Lower leg skin (tissue), 4 donors: ENCODE measurements around the gene BICC1. TPM values are rescaled to one million over a fixed set of nuclear protein-coding genes. Genes with fewer than 3 reads are reported as not detected.

Experiments
- DNase-seq, 2 donors: peaks; one replicate each; pipeline ENCODE4 v3.0.0-alpha.2; 2019; ENCODE audit warnings: low spot score in 2 of 2
- H3K4me3 ChIP-seq: fragments of 200-600 bp; sonication (generic); 2 replicates; pipeline ENCODE4 v1.5.1; 2017; ENCODE audit warnings: mild to moderate bottlenecking, low read depth; ENCODE audit not compliant: poor library complexity, severe bottlenecking
- POLR2A ChIP-seq, 2 donors: fragments of 450-650 bp; IDR thresholded peaks; one replicate each; pipeline ENCODE4 v1.6.1; 2016 to 2017; ENCODE audit warnings: antibody characterized with exemption in 2 of 2, mild to moderate bottlenecking in 1 of 2, moderate library complexity in 1 of 2
- WGBS, 2 donors: methylation state at CpG; one replicate each; pipeline ENCODE4 v1.1.5; 2018; 5-methylcytosine and 5-hydroxymethylcytosine counted together
- intact Hi-C: fragments of 100-400 bp; cut with DNase I; formaldehyde crosslinking; loops from one replicate; pipeline ENCODE4 v1.15.0; 2023; ENCODE audit warnings: low total_unique reads
- total RNA-seq, 4 donors: library from RNA; depleted of rRNA; stranded (reverse); fragments of >200 nt; gene quantifications; one replicate each; pipeline ENCODE4 v1.1.0, GENCODE V29; 2016
- TF ChIP-seq, protein P1 (sequence below), 3 donors: fragments of 450-650 bp; IDR thresholded peaks; one replicate each; pipeline ENCODE4 v1.5.1; 2016; ENCODE audit warnings: antibody characterized with exemption in 3 of 3, mild to moderate bottlenecking in 3 of 3, moderate library complexity in 2 of 3

The BICC1 gene
- total RNA-seq, 4 donors from 2014 or later, result 5.0 to 11.5 (median 7.1) TPM

DNA sequence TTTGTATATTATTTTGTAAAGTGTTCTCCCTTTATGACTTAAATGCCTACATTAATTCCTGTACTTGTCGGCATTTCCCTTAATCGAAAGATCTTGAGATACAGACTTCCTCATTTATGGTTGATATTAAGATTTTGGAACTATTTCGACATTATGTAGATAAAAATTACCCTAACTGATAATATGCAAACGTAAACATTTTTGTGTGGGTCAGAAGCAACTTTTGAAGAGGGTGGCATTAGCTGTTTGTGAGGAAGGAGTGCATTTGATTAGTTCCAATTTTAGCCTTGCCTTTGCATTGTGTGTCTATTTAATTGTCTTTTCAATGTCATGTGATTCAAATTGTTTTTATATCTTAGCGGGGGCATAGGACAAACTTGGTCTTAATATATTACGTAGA is 114.7 kb downstream of the BICC1 start:
- intact Hi-C loops, result no loop called here
- H3K4me3 ChIP-seq, result no peak overlapping the region
- no peak for DNase-seq
- 90 to 93% methylated on average over 6 of the region's 6 CpGs for WGBS, 2 donors
- no peak for TF ChIP-seq POLR2A (IDR thresholded peaks at IDR 0.05)
- TF ChIP-seq, protein P1, sequence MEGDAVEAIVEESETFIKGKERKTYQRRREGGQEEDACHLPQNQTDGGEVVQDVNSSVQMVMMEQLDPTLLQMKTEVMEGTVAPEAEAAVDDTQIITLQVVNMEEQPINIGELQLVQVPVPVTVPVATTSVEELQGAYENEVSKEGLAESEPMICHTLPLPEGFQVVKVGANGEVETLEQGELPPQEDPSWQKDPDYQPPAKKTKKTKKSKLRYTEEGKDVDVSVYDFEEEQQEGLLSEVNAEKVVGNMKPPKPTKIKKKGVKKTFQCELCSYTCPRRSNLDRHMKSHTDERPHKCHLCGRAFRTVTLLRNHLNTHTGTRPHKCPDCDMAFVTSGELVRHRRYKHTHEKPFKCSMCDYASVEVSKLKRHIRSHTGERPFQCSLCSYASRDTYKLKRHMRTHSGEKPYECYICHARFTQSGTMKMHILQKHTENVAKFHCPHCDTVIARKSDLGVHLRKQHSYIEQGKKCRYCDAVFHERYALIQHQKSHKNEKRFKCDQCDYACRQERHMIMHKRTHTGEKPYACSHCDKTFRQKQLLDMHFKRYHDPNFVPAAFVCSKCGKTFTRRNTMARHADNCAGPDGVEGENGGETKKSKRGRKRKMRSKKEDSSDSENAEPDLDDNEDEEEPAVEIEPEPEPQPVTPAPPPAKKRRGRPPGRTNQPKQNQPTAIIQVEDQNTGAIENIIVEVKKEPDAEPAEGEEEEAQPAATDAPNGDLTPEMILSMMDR (IDR thresholded peaks at IDR 0.05), result no peak

DNA sequence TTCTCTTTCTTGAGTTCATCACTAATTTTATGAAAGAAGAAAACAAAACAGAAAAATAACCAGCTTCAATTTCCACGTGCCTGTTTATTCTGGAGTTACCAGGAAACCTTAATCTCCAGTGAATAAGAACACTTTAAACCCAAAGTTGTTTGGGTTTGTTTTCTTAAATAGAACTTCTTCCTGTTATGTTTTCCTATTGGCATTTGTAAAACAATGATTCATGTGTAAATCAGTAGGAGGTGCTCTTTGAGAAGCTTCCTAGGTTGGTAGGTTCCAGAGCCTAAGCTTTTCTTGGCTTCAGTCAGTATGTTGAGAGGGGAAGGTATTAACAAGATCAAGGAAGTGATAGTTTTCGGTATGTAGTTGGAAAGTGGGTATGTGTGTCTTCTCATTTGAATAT is 119.0 kb downstream of the BICC1 start:
- DNase-seq, result no peak
- intact Hi-C loops, result no loop called here
- TF ChIP-seq POLR2A (IDR thresholded peaks at IDR 0.05), result no peak
- TF ChIP-seq, protein P1 (IDR thresholded peaks at IDR 0.05), result no peak
- H3K4me3 ChIP-seq, result no peak overlapping the region
- 48 to 49% methylated on average over 2 of the region's 2 CpGs for WGBS, 2 donors

DNA sequence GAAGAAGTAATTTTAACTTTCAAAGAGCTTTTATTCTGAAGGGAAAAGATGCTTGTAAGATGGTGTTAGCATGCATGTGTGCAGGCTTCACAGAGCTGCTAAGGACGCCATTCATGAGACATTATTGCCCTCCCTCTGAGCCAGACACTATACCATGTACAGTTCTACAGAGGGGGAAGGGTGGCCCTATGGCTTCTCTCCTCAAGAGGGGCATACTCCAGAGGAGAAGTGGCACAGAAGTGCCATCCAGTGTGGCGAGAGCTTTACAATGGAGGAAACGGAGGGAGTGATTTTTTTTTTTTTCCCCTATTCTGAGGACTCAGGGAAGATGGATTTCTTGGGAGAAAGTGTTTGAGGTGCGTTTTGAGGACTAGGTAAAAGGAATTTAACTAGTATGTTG is 119.5 kb downstream of the BICC1 start:
- no peak for DNase-seq
- intact Hi-C loops, result no loop called here
- H3K4me3 ChIP-seq, result no peak overlapping the region
- 85 to 90% methylated on average over 4 of the region's 4 CpGs for WGBS, 2 donors
- TF ChIP-seq, protein P1 (IDR thresholded peaks at IDR 0.05), result no peak
- TF ChIP-seq POLR2A (IDR thresholded peaks at IDR 0.05), result no peak

DNA sequence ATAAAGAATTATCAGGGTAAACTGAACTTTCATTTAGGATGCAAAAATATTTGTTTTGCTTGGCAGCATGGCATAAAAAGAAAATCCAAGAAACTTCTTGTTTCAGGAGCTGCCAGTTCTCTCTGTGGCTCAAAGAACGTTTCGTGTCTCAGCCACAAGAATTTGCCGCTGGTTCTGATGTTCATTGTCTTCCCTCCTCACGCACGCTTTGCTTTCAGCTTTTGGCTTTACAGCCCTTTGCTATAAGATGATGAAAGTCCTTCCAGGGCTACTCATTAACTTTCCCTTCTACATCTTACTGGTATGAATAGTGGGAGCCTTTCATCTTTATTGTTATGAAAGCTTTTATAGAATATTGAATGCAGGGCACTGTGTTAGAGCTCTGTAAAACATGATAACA is 124.7 kb downstream of the BICC1 start:
- intact Hi-C loops, result no loop called here
- H3K4me3 ChIP-seq, result no peak overlapping the region
- TF ChIP-seq, protein P1 (IDR thresholded peaks at IDR 0.05), result no peak
- TF ChIP-seq POLR2A (IDR thresholded peaks at IDR 0.05), result no peak
- DNase-seq, result no peak
- WGBS, 2 donors, result 57 to 61% methylated on average over 5 of the region's 5 CpGs

DNA sequence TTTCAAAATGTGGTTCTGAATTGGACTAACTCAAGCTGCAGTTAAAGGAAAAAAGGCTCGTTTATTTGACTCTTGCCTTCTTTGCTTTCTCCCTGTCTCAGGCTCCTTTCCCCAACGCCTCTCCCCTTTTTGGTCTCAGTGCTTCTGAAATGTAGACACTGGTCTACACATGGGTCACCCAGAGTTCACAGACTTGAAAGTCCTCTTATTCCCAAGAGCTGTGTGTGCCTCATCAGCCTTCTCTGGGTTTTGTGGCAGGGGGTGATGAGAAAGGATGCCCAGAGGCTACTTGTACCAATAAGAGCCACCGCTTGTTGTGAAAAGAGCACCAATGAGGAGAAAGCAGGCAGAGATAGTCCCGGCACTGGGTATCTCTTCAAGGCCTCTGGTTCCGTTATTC is 125.7 kb downstream of the BICC1 start:
- DNase-seq, result no peak
- intact Hi-C loops, result no loop called here
- H3K4me3 ChIP-seq, result no peak overlapping the region
- TF ChIP-seq, protein P1 (IDR thresholded peaks at IDR 0.05), result no peak
- no peak for TF ChIP-seq POLR2A (IDR thresholded peaks at IDR 0.05)
- 79 to 82% methylated on average over 5 of the region's 5 CpGs for WGBS, 2 donors

DNA sequence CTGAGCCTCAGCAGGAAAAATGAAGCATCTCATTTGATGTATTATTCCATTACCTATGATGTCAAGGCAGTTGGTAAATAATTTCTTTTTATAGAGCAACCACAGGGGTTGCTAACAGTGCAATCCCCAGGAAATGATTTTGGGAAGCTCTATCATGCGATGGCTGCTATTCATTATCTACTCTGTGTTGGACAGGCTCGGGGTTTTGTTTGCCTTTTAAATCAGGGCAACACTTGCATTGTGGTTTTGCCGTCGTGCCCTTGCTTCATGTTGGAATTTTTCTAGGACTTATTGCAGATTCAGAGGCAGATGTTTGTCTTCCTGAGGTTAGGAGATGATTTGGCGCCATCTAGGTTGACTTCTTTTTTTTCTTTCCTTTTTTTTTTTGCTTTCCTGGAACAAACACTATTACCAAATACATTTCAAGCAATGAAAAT is 128.4 kb downstream of the BICC1 start:
- WGBS, 2 donors, result 16 to 34% methylated on average over 5 of the region's 5 CpGs
- intact Hi-C loops, result no loop called here
- DNase-seq, result no peak

More for the DNA sequence above, 128.4 kb downstream of the BICC1 start:
- no peak overlapping the region for H3K4me3 ChIP-seq
- TF ChIP-seq, protein P1 (IDR thresholded peaks at IDR 0.05), result no peak
- no peak for TF ChIP-seq POLR2A (IDR thresholded peaks at IDR 0.05)
